Stimulated activated CD8-positive, alpha-beta memory T cell treated with anti-CD3 and anti-CD28 coated beads, Interleukin-4, amount 100 ng/mL, for 48 hours (primary cell): ENCODE results near the gene B3GNT4.
"Not testable (repeated sequence)": the region's sequence is repeated elsewhere in the genome, so short reads cannot be mapped to it uniquely, and the experiment has no call there.

ENCODE experiments used
- DNase-seq: peaks from one replicate; pipeline ENCODE4 v3.0.0-alpha.2; 2020

Gene B3GNT4

GRCh38 chr12:122225683-122226365, 22.3 kb downstream of the B3GNT4 start, which contains the start of gene DIABLO:
Gene DIABLO (minus strand): TSS chr12:122226052. CDS start chr12:122226014, 38 bp downstream.
- peak; percentile 100 for DNase-seq

GRCh38 chr12:122226366-122227125, 23.0 kb downstream of the B3GNT4 start:
- DNase-seq, result no peak

- peak; percentile 68 for DNase-seq
Observed at GRCh38 chr12:122227341-122227740, 23.8 kb downstream of the B3GNT4 start.

- no peak for DNase-seq
Observed at GRCh38 chr12:122228092-122228491, 24.6 kb downstream of the B3GNT4 start.

GRCh38 chr12:122230798-122231197, 27.3 kb downstream of the B3GNT4 start:
- DNase-seq, result no peak

GRCh38 chr12:122232691-122233090, 29.2 kb downstream of the B3GNT4 start:
- no peak for DNase-seq

- no peak for DNase-seq
Observed at GRCh38 chr12:122235741-122236140, 32.2 kb downstream of the B3GNT4 start.

- DNase-seq, result no peak
Observed at GRCh38 chr12:122238861-122239260, 35.4 kb downstream of the B3GNT4 start.

- no peak for DNase-seq
Observed at GRCh38 chr12:122243965-122244364, 40.5 kb downstream of the B3GNT4 start.

GRCh38 chr12:122244565-122245371, 41.3 kb downstream of the B3GNT4 start:
- no peak for DNase-seq

GRCh38 chr12:122245553-122245952, 42.0 kb downstream of the B3GNT4 start:
- no peak for DNase-seq

GRCh38 chr12:122250047-122250446, 46.5 kb downstream of the B3GNT4 start:
- no peak for DNase-seq

- DNase-seq, result no peak
Observed at GRCh38 chr12:122250536-122250935, 47.0 kb downstream of the B3GNT4 start.

- DNase-seq, result not testable (repeated sequence)
Observed at GRCh38 chr12:122258462-122258861, 55.0 kb downstream of the B3GNT4 start.
